ENCODE measurements around the gene BRPF3. TPM values are rescaled to one million over a fixed set of nuclear protein-coding genes. Genes with fewer than 3 reads are reported as not detected.

BRPF3 gene
- total RNA-seq, 3 donors from 2014 or later, result 22.7 to 27.8 (median 26.0) TPM

GRCh38 chr6:36252005-36252404 lies 55.5 kb downstream of the BRPF3 start:
- Mint-ChIP-seq H3K36me3 (ENCODE audit: insufficient read depth) (peaks cover 2% of the 10 kb centered on the region), H3K9me3 (peaks cover 5% of the 10 kb centered on the region), H3K4me1 (ENCODE audit: low read depth) (no peaks in the 10 kb centered on the region), H3K4me3 (no peak overlapping the region), H3K27me3 (ENCODE audit: low read depth) (no peaks in the 10 kb centered on the region)
- ATAC-seq (no peak), DNase-seq (no peak)

GRCh38 chr6:36263390-36264000 lies 67.0 kb downstream of the BRPF3 start:
- Mint-ChIP-seq H3K9me3 (peaks cover 5% of the 10 kb centered on the region), H3K36me3 (ENCODE audit: insufficient read depth) (no peaks in the 10 kb centered on the region), H3K4me1 (ENCODE audit: low read depth) (no peaks in the 10 kb centered on the region), H3K4me3 (no peak overlapping the region), H3K27me3 (ENCODE audit: low read depth) (peaks cover 8% of the 10 kb centered on the region)
- no peak for DNase-seq
- ATAC-seq, result no peak

- no peak for ATAC-seq
- Mint-ChIP-seq H3K4me1 (ENCODE audit: low read depth) (no peaks in the 10 kb centered on the region), H3K9me3 (peaks cover 5% of the 10 kb centered on the region), H3K36me3 (ENCODE audit: insufficient read depth) (no peaks in the 10 kb centered on the region), H3K27me3 (ENCODE audit: low read depth) (peaks cover 7% of the 10 kb centered on the region), H3K4me3 (no peak overlapping the region)
- no peak for DNase-seq
Observed at GRCh38 chr6:36265744-36266143, 69.2 kb downstream of the BRPF3 start.

GRCh38 chr6:36266913-36267644 lies 70.5 kb downstream of the BRPF3 start:
- Mint-ChIP-seq H3K4me3 (no peak overlapping the region), H3K9me3 (peaks cover 5% of the 10 kb centered on the region), H3K4me1 (ENCODE audit: low read depth) (no peaks in the 10 kb centered on the region), H3K36me3 (ENCODE audit: insufficient read depth) (no peaks in the 10 kb centered on the region), H3K27me3 (ENCODE audit: low read depth) (peaks cover 13% of the 10 kb centered on the region)
- DNase-seq (no peak), ATAC-seq (no peak)

- ATAC-seq, result no peak
- Mint-ChIP-seq H3K9me3 (peaks cover 5% of the 10 kb centered on the region), H3K4me3 (no peak overlapping the region), H3K4me1 (ENCODE audit: low read depth) (no peaks in the 10 kb centered on the region), H3K27me3 (ENCODE audit: low read depth) (peaks cover 16% of the 10 kb centered on the region), H3K36me3 (ENCODE audit: insufficient read depth) (no peaks in the 10 kb centered on the region)
- DNase-seq, result no peak
Observed at GRCh38 chr6:36267731-36268477, 71.4 kb downstream of the BRPF3 start.

GRCh38 chr6:36268478-36269275 lies 72.1 kb downstream of the BRPF3 start:
- DNase-seq, result no peak
- no peaks in the 10 kb centered on the region for H3K36me3 Mint-ChIP-seq (ENCODE audit: insufficient read depth)
- no peak for ATAC-seq
- H3K27me3 Mint-ChIP-seq (ENCODE audit: low read depth), result peaks cover 14% of the 10 kb centered on the region
- no peaks in the 10 kb centered on the region for H3K4me1 Mint-ChIP-seq (ENCODE audit: low read depth)
- H3K4me3 Mint-ChIP-seq, result no peak overlapping the region
- H3K9me3 Mint-ChIP-seq, result peaks cover 5% of the 10 kb centered on the region

GRCh38 chr6:36269834-36270705 lies 73.5 kb downstream of the BRPF3 start, which contains the start of gene PNPLA1:
PNPLA1 (plus strand) TSS chr6:36270060; CDS start chr6:36270460, 400 bp downstream.
- DNase-seq (no peak), ATAC-seq (no peak)
- Mint-ChIP-seq H3K4me3 (no peak within 1 kb of the TSS), H3K36me3 (ENCODE audit: insufficient read depth) (no peaks in the 10 kb centered on the region), H3K9me3 (peaks cover 5% of the 10 kb centered on the region), H3K27me3 (ENCODE audit: low read depth) (peaks cover 20% of the 10 kb centered on the region), H3K4me1 (ENCODE audit: low read depth) (no peaks in the 10 kb centered on the region)

GRCh38 chr6:36272234-36272633 lies 75.7 kb downstream of the BRPF3 start:
- Mint-ChIP-seq H3K9me3 (no peaks in the 10 kb centered on the region), H3K27me3 (ENCODE audit: low read depth) (peaks cover 27% of the 10 kb centered on the region), H3K4me1 (ENCODE audit: low read depth) (no peaks in the 10 kb centered on the region), H3K36me3 (ENCODE audit: insufficient read depth) (peaks cover 2% of the 10 kb centered on the region), H3K4me3 (no peak overlapping the region)
- no peak for ATAC-seq
- DNase-seq, result no peak

GRCh38 chr6:36273067-36273466 lies 76.5 kb downstream of the BRPF3 start:
- Mint-ChIP-seq H3K27me3 (ENCODE audit: low read depth) (peaks cover 29% of the 10 kb centered on the region), H3K4me3 (no peak overlapping the region), H3K9me3 (no peaks in the 10 kb centered on the region), H3K36me3 (ENCODE audit: insufficient read depth) (peaks cover 2% of the 10 kb centered on the region), H3K4me1 (ENCODE audit: low read depth) (no peaks in the 10 kb centered on the region)
- ATAC-seq, result no peak
- DNase-seq, result no peak

- ATAC-seq, result no peak
- no peak overlapping the region for H3K4me3 Mint-ChIP-seq
- no peak for DNase-seq
- no peaks in the 10 kb centered on the region for H3K9me3 Mint-ChIP-seq
- H3K4me1 Mint-ChIP-seq (ENCODE audit: low read depth), result no peaks in the 10 kb centered on the region
- H3K27me3 Mint-ChIP-seq (ENCODE audit: low read depth), result peaks cover 38% of the 10 kb centered on the region
- H3K36me3 Mint-ChIP-seq (ENCODE audit: insufficient read depth), result peaks cover 2% of the 10 kb centered on the region
Observed at GRCh38 chr6:36273802-36274514, 77.4 kb downstream of the BRPF3 start.

GRCh38 chr6:36276581-36277536 lies 80.3 kb downstream of the BRPF3 start:
- ATAC-seq, result no peak
- no peaks in the 10 kb centered on the region for H3K9me3 Mint-ChIP-seq
- no peaks in the 10 kb centered on the region for H3K4me1 Mint-ChIP-seq (ENCODE audit: low read depth)
- peaks cover 2% of the 10 kb centered on the region for H3K36me3 Mint-ChIP-seq (ENCODE audit: insufficient read depth)
- peaks cover 45% of the 10 kb centered on the region for H3K27me3 Mint-ChIP-seq (ENCODE audit: low read depth)
- H3K4me3 Mint-ChIP-seq, result no peak overlapping the region
- no peak for DNase-seq

GRCh38 chr6:36277946-36278470 lies 81.5 kb downstream of the BRPF3 start:
- H3K36me3 Mint-ChIP-seq (ENCODE audit: insufficient read depth), result peaks cover 2% of the 10 kb centered on the region
- no peaks in the 10 kb centered on the region for H3K4me1 Mint-ChIP-seq (ENCODE audit: low read depth)
- DNase-seq, result no peak
- no peak overlapping the region for H3K4me3 Mint-ChIP-seq
- peaks cover 43% of the 10 kb centered on the region for H3K27me3 Mint-ChIP-seq (ENCODE audit: low read depth)
- no peak for ATAC-seq
- H3K9me3 Mint-ChIP-seq, result no peaks in the 10 kb centered on the region
